PC-9 (cell line): Measurements from ENCODE around the gene RGR. TPM values are rescaled to one million over a fixed set of nuclear protein-coding genes. Genes with fewer than 3 reads are reported as not detected.

Source experiments
- BruUV-seq: library from RNA; stranded (reverse); fragments of 400-500 nt; replicated peaks from 2 replicates; lab custom pipeline; 2021; lab: Mats Ljungman, UMichigan
- CTCF ChIA-PET: fragments of 300-600 bp; sonication (Branson Sonifier 250); formaldehyde crosslinking; loops from one replicate; lab custom pipeline; 2022; ENCODE audit warnings: antibody characterized with exemption; lab: Charles Lee
- POLR2A ChIA-PET: fragments of 300-600 bp; sonication (Branson Sonifier 250); formaldehyde crosslinking; loops from one replicate; lab custom pipeline; 2022; ENCODE audit warnings: antibody characterized with exemption; ENCODE audit not compliant: unreplicated experiment; lab: Charles Lee
- DNase-seq, 2 experiments: peaks; one replicate each; pipeline versions ENCODE4 v3.0.0 to v3.0.0-alpha.2; 2015 to 2022; ENCODE audit warnings: mixed read lengths in 1 of 2
- H2AFZ ChIP-seq: fragments of 200-600 bp; sonication (generic); 2 replicates; pipeline ENCODE4 v1.8.1; 2017; ENCODE audit warnings: antibody characterized with exemption
- H3F3A ChIP-seq: fragments of 200-600 bp; sonication (generic); 2 replicates; pipeline ENCODE4 v1.8.1; 2017; ENCODE audit warnings: antibody characterized with exemption, mild to moderate bottlenecking, low read depth; ENCODE audit not compliant: insufficient read depth
- H3K27ac ChIP-seq: fragments of 200-600 bp; sonication (generic); 2 replicates; pipeline ENCODE4 v1.6.1; 2016; ENCODE audit warnings: mixed run types
- H3K27me3 ChIP-seq: fragments of 200-600 bp; sonication (generic); 2 replicates; pipeline ENCODE4 v1.6.1; 2016; ENCODE audit warnings: low read depth, mixed run types; ENCODE audit not compliant: insufficient read depth
- H3K36me3 ChIP-seq: fragments of 200-600 bp; sonication (generic); 2 replicates; pipeline ENCODE4 v1.6.1; 2016; ENCODE audit warnings: low read depth, mixed run types
- H3K4me1 ChIP-seq: fragments of 200-600 bp; sonication (generic); replicated peaks from 2 replicates; pipeline ENCODE4 v1.6.1; 2016; ENCODE audit warnings: mixed run types; ENCODE audit not compliant: insufficient read depth
- H3K4me2 ChIP-seq: fragments of 200-600 bp; sonication (generic); 2 replicates; pipeline ENCODE4 v1.6.1; 2017; ENCODE audit warnings: mixed run types
- H3K4me3 ChIP-seq: fragments of 200-600 bp; sonication (generic); 2 replicates; pipeline ENCODE4 v1.6.1; 2016; ENCODE audit warnings: mixed run types
- H3K79me2 ChIP-seq: fragments of 200-600 bp; sonication (generic); 2 replicates; pipeline ENCODE4 v1.6.1; 2017; ENCODE audit warnings: low read depth, mixed run types
- H3K9me2 ChIP-seq: fragments of 200-600 bp; sonication (generic); 2 replicates; pipeline ENCODE4 v1.8.1; 2017; ENCODE audit warnings: mild to moderate bottlenecking; ENCODE audit not compliant: insufficient read depth
- H3K9me3 ChIP-seq: fragments of 200-600 bp; sonication (generic); 2 replicates; pipeline ENCODE4 v1.8.1; 2016; ENCODE audit warnings: low read depth; ENCODE audit not compliant: insufficient read depth
- H4K20me1 ChIP-seq: fragments of 200-600 bp; sonication (generic); 2 replicates; pipeline ENCODE4 v1.8.1; 2017; ENCODE audit not compliant: insufficient read depth
- CTCF ChIP-seq: fragments of 200-600 bp; sonication (generic); conservative IDR thresholded peaks from 2 replicates; pipeline ENCODE4 v1.6.1; 2017; ENCODE audit warnings: mixed run types, antibody characterized with exemption, mild to moderate bottlenecking, moderate library complexity
- EZH2 ChIP-seq: fragments of 200-600 bp; sonication (generic); IDR thresholded peaks from 2 replicates; pipeline ENCODE4 v1.8.0; 2017; ENCODE audit warnings: antibody characterized with exemption, low read depth
- intact Hi-C: fragments of 100-400 bp; cut with micrococcal nuclease; formaldehyde crosslinking; loops from one replicate; pipeline ENCODE4 v1.10.0; 2022; ENCODE audit not compliant: unreplicated experiment
- total RNA-seq: library from RNA; stranded (reverse); gene quantifications from 2 replicates; pipeline ENCODE4 v1.2.3, GENCODE V29; 2021

RGR gene
- total RNA-seq, 1 experiment from 2014 or later, result not detected

DNA sequence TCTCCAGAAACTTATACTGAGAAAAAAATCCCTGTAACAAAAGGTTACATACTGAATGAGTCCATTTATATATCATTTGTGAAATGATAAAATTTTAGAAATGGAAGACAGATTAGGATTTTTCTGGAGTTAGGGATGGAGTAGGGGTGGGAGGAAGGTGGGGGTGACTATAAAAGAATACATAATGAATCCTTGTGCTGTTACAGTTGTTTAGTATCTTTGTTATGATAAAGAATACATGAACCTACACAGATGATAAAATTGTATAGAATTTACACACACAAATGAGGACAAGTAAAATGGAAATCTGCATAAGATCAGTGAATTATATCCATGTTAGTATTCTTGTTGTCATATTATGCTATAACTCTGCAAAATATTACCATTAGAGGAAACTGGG, 41.8 kb downstream of the RGR start:
- ChIA-PET POLR2A (no interaction called here), CTCF (no interaction called here)
- intact Hi-C loops, result no loop called here
- TF ChIP-seq CTCF (no peak), EZH2 (no peak)
- Histone ChIP-seq H3K9me3 (no peaks in the 10 kb centered on the region), H3K4me2 (no peak overlapping the region), H3K27me3 (peaks cover 31% of the 10 kb centered on the region), H3K79me2 (no peaks in the 10 kb centered on the region), H4K20me1 (no peaks in the 10 kb centered on the region), H3K9me2 (no peaks in the 10 kb centered on the region), H2AFZ (no peak overlapping the region), H3K4me3 (no peak overlapping the region), H3K36me3 (no peaks in the 10 kb centered on the region), H3K4me1 (no peaks in the 10 kb centered on the region), H3K27ac (no peak overlapping the region), H3F3A (no peaks in the 10 kb centered on the region)
- DNase-seq, result no peak
- BruUV-seq, result no TSS peak

DNA sequence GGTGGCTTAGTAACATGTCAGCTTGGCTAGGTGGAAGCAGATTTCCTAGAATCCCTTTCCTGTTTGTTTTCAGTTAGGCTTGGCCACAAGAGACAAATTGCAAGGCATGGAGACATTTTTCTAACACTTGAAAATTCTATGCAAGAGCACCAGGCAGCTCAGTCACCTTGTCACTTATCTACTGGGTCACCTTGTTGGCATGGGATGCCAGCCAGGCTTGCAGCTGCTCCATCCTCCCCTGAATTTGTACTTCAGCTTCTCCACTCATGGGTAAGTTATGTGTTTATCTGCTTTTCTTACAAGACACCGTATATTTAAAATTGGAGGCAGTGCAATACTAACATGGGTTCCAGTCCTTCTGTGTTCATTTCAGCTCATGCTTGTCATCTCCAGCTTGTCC, 43.3 kb downstream of the RGR start:
- H2AFZ ChIP-seq, result no peak overlapping the region
- POLR2A ChIA-PET, result no interaction called here
- no peaks in the 10 kb centered on the region for H3K9me2 ChIP-seq
- no peak for DNase-seq
- H3K4me2 ChIP-seq, result no peak overlapping the region
- no peaks in the 10 kb centered on the region for H3F3A ChIP-seq
- H3K27ac ChIP-seq, result no peak overlapping the region
- intact Hi-C loops, result no loop called here
- H4K20me1 ChIP-seq, result no peaks in the 10 kb centered on the region
- CTCF ChIA-PET, result no interaction called here
- H3K79me2 ChIP-seq, result no peaks in the 10 kb centered on the region
- no peak for TF ChIP-seq EZH2
- no peak for TF ChIP-seq CTCF
- no peaks in the 10 kb centered on the region for H3K36me3 ChIP-seq
- H3K4me3 ChIP-seq, result no peak overlapping the region
- no TSS peak for BruUV-seq
- H3K27me3 ChIP-seq, result peaks cover 31% of the 10 kb centered on the region
- H3K9me3 ChIP-seq, result no peaks in the 10 kb centered on the region
- no peaks in the 10 kb centered on the region for H3K4me1 ChIP-seq

- no TSS peak for BruUV-seq
- CTCF ChIA-PET, result no interaction called here
Measured at GRCh38 chr10:84289521-84290200, 44.8 kb downstream of the RGR start.

More at GRCh38 chr10:84289521-84290200, 44.8 kb downstream of the RGR start:
- intact Hi-C loops, result no loop called here
- H3F3A ChIP-seq, result no peaks in the 10 kb centered on the region
- no peaks in the 10 kb centered on the region for H3K9me3 ChIP-seq
- H3K79me2 ChIP-seq, result no peaks in the 10 kb centered on the region
- H3K27ac ChIP-seq, result no peak overlapping the region
- no peaks in the 10 kb centered on the region for H3K9me2 ChIP-seq
- no peak for DNase-seq
- H3K27me3 ChIP-seq, result peaks cover 31% of the 10 kb centered on the region
- TF ChIP-seq CTCF (no peak), EZH2 (no peak)
- no peaks in the 10 kb centered on the region for H3K36me3 ChIP-seq
- no peak overlapping the region for H3K4me3 ChIP-seq
- H3K4me2 ChIP-seq, result no peak overlapping the region
- no peaks in the 10 kb centered on the region for H3K4me1 ChIP-seq
- POLR2A ChIA-PET, result no interaction called here
- no peaks in the 10 kb centered on the region for H4K20me1 ChIP-seq
- no peak overlapping the region for H2AFZ ChIP-seq
